HCT116 (cell line): ENCODE data around the gene IL1RAPL1. TPM values are rescaled to one million over a fixed set of nuclear protein-coding genes. Genes with fewer than 3 reads are reported as not detected.

ENCODE experiments used
- ATAC-seq: fragments of 200-7000 bp; cut with Tn5 transposase; 2 replicates; pipeline ENCODE4 v1.9.1; 2020; ENCODE audit warnings: mild to moderate bottlenecking, moderate library complexity
- BruUV-seq: library from RNA; stranded (reverse); fragments of 400-500 nt; replicated peaks from 2 replicates; lab custom pipeline; 2021; lab: Mats Ljungman, UMichigan
- CTCF ChIA-PET: fragments of 300-600 bp; sonication (Branson Sonifier 250); formaldehyde crosslinking; loops from one replicate; lab custom pipeline; 2021; ENCODE audit warnings: antibody characterized with exemption; lab: Charles Lee
- POLR2A ChIA-PET: fragments of 300-600, 350-600 bp; sonication (Branson Sonifier 250); formaldehyde crosslinking; loops from one replicate; lab custom pipeline; 2021; ENCODE audit warnings: antibody characterized with exemption; lab: Charles Lee
- RAD21 ChIA-PET, 2 experiments: fragments of 300-600 bp; sonication (Branson Sonifier 250); formaldehyde crosslinking; loops; one replicate each; lab custom pipeline; 2023; ENCODE audit warnings: low total read pairs in 2 of 2; ENCODE audit not compliant: uncharacterized antibody in 2 of 2, unreplicated experiment in 2 of 2, low non-redundant PET in 1 of 2; lab: Charles Lee
- DNase-seq: peaks from one replicate; pipeline ENCODE4 v3.0.0-alpha.2; 2010; ENCODE audit warnings: low read depth, low spot score
- H2AFZ ChIP-seq: fragments of 200-600 bp; shearing (Covaris generic), sonication (generic); 2 replicates; pipeline ENCODE4 v1.6.1; 2017; ENCODE audit warnings: low read depth, mixed run types, mixed read lengths, antibody characterized with exemption, low read length; ENCODE audit not compliant: poor library complexity, severe bottlenecking
- H3K27ac ChIP-seq: 2 replicates; pipeline ENCODE4 v1.5.1; 2012; ENCODE audit warnings: low read depth, low read length
- H3K27me3 ChIP-seq: fragments of 200-600 bp; sonication (generic); 2 replicates; pipeline ENCODE4 v1.6.1; 2016; ENCODE audit warnings: mixed run types, low read length, mixed read lengths; ENCODE audit not compliant: insufficient read depth
- H3K36me3 ChIP-seq, 2 experiments: fragments of 200-500 bp in 1 of 2; fragments of 200-600 bp in 1 of 2; sonication (Bioruptor generic) in 1 of 2; sonication (generic) in 1 of 2; 2 replicates each; pipeline versions ENCODE4 v1.5.1 to v1.6.1; 2014 to 2016; ENCODE audit warnings: low read length in 2 of 2, inconsistent platforms in 1 of 2, mixed read lengths in 1 of 2, mixed run types in 1 of 2; ENCODE audit not compliant: insufficient read depth in 2 of 2, control insufficient read depth in 1 of 2
- H3K4me1 ChIP-seq, 2 experiments: fragments of 200-600 bp in 1 of 2; sonication (generic) in 1 of 2; 2 replicates each; pipeline versions ENCODE4 v1.5.1 to v1.6.1; 2012 to 2017; ENCODE audit warnings: low read length in 2 of 2, inconsistent platforms in 1 of 2, mild to moderate bottlenecking in 1 of 2, mixed read lengths in 1 of 2, mixed run types in 1 of 2, moderate library complexity in 1 of 2; ENCODE audit not compliant: insufficient read depth in 2 of 2, control insufficient read depth in 1 of 2
- H3K4me2 ChIP-seq: fragments of 200-600 bp; sonication (generic); 2 replicates; pipeline ENCODE4 v1.6.1; 2017; ENCODE audit warnings: mixed run types, low read length, mixed read lengths
- H3K4me3 ChIP-seq, 2 experiments: fragments of 200-600 bp in 1 of 2; sonication (generic) in 1 of 2; replicated peaks in 1 of 2; 2 replicates each; pipeline ENCODE4 v1.5.1; 2011 to 2016; ENCODE audit warnings: low read length in 2 of 2, control low read depth in 1 of 2, low read depth in 1 of 2, mild to moderate bottlenecking in 1 of 2, mixed read lengths in 1 of 2, mixed run types in 1 of 2
- H3K79me2 ChIP-seq: fragments of 200-600 bp; sonication (generic); 2 replicates; pipeline ENCODE4 v1.6.1; 2017; ENCODE audit warnings: mild to moderate bottlenecking, mixed run types, low read length, moderate library complexity, mixed read lengths; ENCODE audit not compliant: insufficient read depth
- H3K9ac ChIP-seq: fragments of 200-600 bp; sonication (generic); 2 replicates; pipeline ENCODE4 v1.6.1; 2016; ENCODE audit warnings: low read length, mixed read lengths
- H3K9me2 ChIP-seq: fragments of 200-600 bp; sonication (generic), shearing (Covaris generic); 2 replicates; pipeline ENCODE4 v1.6.1; 2017; ENCODE audit warnings: mixed run types, mild to moderate bottlenecking, moderate library complexity; ENCODE audit not compliant: insufficient read depth
- H3K9me3 ChIP-seq, 2 experiments: fragments of 200-500 bp in 1 of 2; fragments of 200-600 bp in 1 of 2; sonication (Bioruptor generic) in 1 of 2; sonication (generic) in 1 of 2; 2 replicates each; pipeline ENCODE4 v1.6.1; 2014 to 2017; ENCODE audit warnings: low read length in 2 of 2, mixed read lengths in 2 of 2, inconsistent platforms in 1 of 2, low read depth in 1 of 2, mild to moderate bottlenecking in 1 of 2, mixed run types in 1 of 2, moderate library complexity in 1 of 2; ENCODE audit not compliant: control insufficient read depth in 1 of 2, insufficient read depth in 1 of 2
- H4K20me1 ChIP-seq: fragments of 200-600 bp; sonication (generic), shearing (Covaris generic); 2 replicates; pipeline ENCODE4 v1.6.1; 2017; ENCODE audit warnings: mixed run types, mild to moderate bottlenecking, moderate library complexity; ENCODE audit not compliant: insufficient read depth
- CBX3 ChIP-seq: IDR thresholded peaks from 2 replicates; pipeline ENCODE4 v1.6.1; 2012; ENCODE audit warnings: low read depth
- CEBPB ChIP-seq: IDR thresholded peaks from 2 replicates; pipeline ENCODE4 v1.6.1; 2012; ENCODE audit warnings: low read depth
- EGR1 ChIP-seq: IDR thresholded peaks from 2 replicates; pipeline ENCODE4 v1.6.1; 2012; ENCODE audit warnings: low read depth
- ELF1 ChIP-seq: IDR thresholded peaks from 2 replicates; pipeline ENCODE4 v1.6.1; 2012; ENCODE audit warnings: low read depth, borderline replicate concordance
- EZH2 ChIP-seq: fragments of 200-600 bp; sonication (generic); IDR thresholded peaks from 2 replicates; pipeline ENCODE4 v1.6.1; 2017; ENCODE audit warnings: antibody characterized with exemption, mixed run types
- EZH2phosphoT487 ChIP-seq: fragments of 200-600 bp; IDR thresholded peaks from 2 replicates; pipeline ENCODE4 v1.6.1; 2018; ENCODE audit warnings: antibody characterized with exemption, borderline replicate concordance
- FOSL1 ChIP-seq: IDR thresholded peaks from 2 replicates; pipeline ENCODE4 v1.6.1; 2012; ENCODE audit warnings: low read depth
- JUND ChIP-seq: IDR thresholded peaks from 2 replicates; pipeline ENCODE4 v1.6.1; 2012
- POLR2A ChIP-seq: IDR thresholded peaks from 2 replicates; pipeline ENCODE4 v1.7.0; 2011; ENCODE audit warnings: borderline replicate concordance; ENCODE audit not compliant: insufficient read depth, insufficient read length; ENCODE audit errors: extremely low read depth
- POLR2AphosphoS5 ChIP-seq: IDR thresholded peaks from 2 replicates; pipeline ENCODE4 v1.6.1; 2011; ENCODE audit warnings: mild to moderate bottlenecking, low read depth, low read length, moderate library complexity
- SRF ChIP-seq: IDR thresholded peaks from 2 replicates; pipeline ENCODE4 v1.6.1; 2012; ENCODE audit warnings: low read depth
- YY1 ChIP-seq: IDR thresholded peaks from 2 replicates; pipeline ENCODE4 v1.6.1; 2011; ENCODE audit warnings: low read length, low read depth, moderate library complexity, mild to moderate bottlenecking; ENCODE audit not compliant: insufficient replicate concordance; ENCODE audit errors: extremely low read depth
- ZNF274 ChIP-seq: fragments of 200-500 bp; sonication (Bioruptor generic); IDR thresholded peaks from 2 replicates; pipeline ENCODE4 v1.6.1; 2014; ENCODE audit warnings: mild to moderate bottlenecking, low read depth, low read length, inconsistent platforms
- intact Hi-C: fragments of 100-400 bp; cut with micrococcal nuclease; formaldehyde crosslinking; loops from 2 replicates; pipeline ENCODE4 v1.10.0; 2022
- total RNA-seq: library from RNA; stranded (reverse); gene quantifications from one replicate; pipeline ENCODE4 v1.2.1, GENCODE V29; 2021; ENCODE audit not compliant: unreplicated experiment
- TF ChIP-seq, protein P1 (sequence below): IDR thresholded peaks from 2 replicates; pipeline ENCODE4 v1.6.1; 2012
- TF ChIP-seq, protein P2 (sequence below), 3 experiments: fragments of 200-600 bp in 1 of 3; sonication (generic) in 1 of 3; IDR thresholded peaks in 2 of 3; conservative IDR thresholded peaks in 1 of 3; 2 replicates each; pipeline ENCODE4 v1.5.1; 2012 to 2017; ENCODE audit warnings: low read depth in 2 of 3, low read length in 2 of 3, antibody characterized with exemption in 1 of 3, borderline replicate concordance in 1 of 3, control low read depth in 1 of 3, mild to moderate bottlenecking in 1 of 3, mixed read lengths in 1 of 3, mixed run types in 1 of 3, moderate library complexity in 1 of 3; ENCODE audit not compliant: insufficient read depth in 1 of 3

IL1RAPL1 gene
- total RNA-seq, 1 experiment from 2014 or later, result 2.8 TPM

DNA sequence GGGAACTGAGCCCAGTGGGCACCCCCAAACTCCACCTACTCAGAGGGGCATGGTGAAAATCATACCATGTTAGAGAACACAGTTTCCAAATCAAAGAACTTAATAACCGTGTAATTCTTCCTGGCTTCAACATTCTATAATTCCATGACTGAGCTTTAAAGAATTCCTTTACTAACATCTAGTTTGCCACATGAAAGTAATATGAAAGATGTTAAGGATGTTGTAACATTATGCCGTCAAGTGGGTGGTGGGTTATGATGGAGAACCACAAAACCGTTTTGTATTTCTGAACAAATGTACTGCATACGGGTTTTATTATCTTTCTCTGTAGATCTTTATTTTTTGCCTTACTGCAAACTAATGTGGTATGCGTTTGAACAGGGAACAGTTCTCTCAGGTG, 1079.1 kb downstream of the IL1RAPL1 start:
- TF ChIP-seq ZNF274, result no peak
- TF ChIP-seq EZH2, result no peak
- TF ChIP-seq SRF, result no peak
- no peak for TF ChIP-seq JUND
- no peak for TF ChIP-seq CBX3
- no peak for TF ChIP-seq EZH2phosphoT487
- TF ChIP-seq POLR2AphosphoS5, result no peak
- TF ChIP-seq POLR2A, result no peak
- TF ChIP-seq, protein P1, sequence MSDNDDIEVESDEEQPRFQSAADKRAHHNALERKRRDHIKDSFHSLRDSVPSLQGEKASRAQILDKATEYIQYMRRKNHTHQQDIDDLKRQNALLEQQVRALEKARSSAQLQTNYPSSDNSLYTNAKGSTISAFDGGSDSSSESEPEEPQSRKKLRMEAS, result no peak
- H4K20me1 ChIP-seq, result no peaks in the 10 kb centered on the region
- no peak overlapping the region for H3K4me2 ChIP-seq
- no peak overlapping the region for H3K9ac ChIP-seq
- no peaks in the 10 kb centered on the region for H3K4me1 ChIP-seq
- H3K4me3 ChIP-seq, result no peak overlapping the region
- H2AFZ ChIP-seq, result no peak overlapping the region
- RAD21 ChIA-PET, result no interaction called here
- no peaks in the 10 kb centered on the region for H3K27me3 ChIP-seq
- no peak overlapping the region for H3K27ac ChIP-seq
- H3K9me2 ChIP-seq, result no peaks in the 10 kb centered on the region
- CTCF ChIA-PET, result no interaction called here
- no peaks in the 10 kb centered on the region for H3K9me3 ChIP-seq
- no peak for DNase-seq
- BruUV-seq, result no TSS peak
- POLR2A ChIA-PET, result no interaction called here
- intact Hi-C loops, result no loop called here
- H3K36me3 ChIP-seq, result no peaks in the 10 kb centered on the region
- no peaks in the 10 kb centered on the region for H3K79me2 ChIP-seq
- ATAC-seq, result no peak

GRCh38 chrX:29671421-29671820, 1084.2 kb downstream of the IL1RAPL1 start:
- no peaks in the 10 kb centered on the region for H4K20me1 ChIP-seq
- no peaks in the 10 kb centered on the region for H3K36me3 ChIP-seq
- ATAC-seq (no peak), DNase-seq (no peak)
- POLR2A ChIA-PET, result no interaction called here
- no peaks in the 10 kb centered on the region for H3K9me3 ChIP-seq
- BruUV-seq, result no TSS peak
- intact Hi-C loops, result no loop called here
- H3K79me2 ChIP-seq, result no peaks in the 10 kb centered on the region
- H3K4me2 ChIP-seq, result no peak overlapping the region
- no peak overlapping the region for H3K27ac ChIP-seq
- RAD21 ChIA-PET, result no interaction called here
- H2AFZ ChIP-seq, result no peak overlapping the region
- no peak overlapping the region for H3K9ac ChIP-seq
- TF ChIP-seq, protein P2, sequence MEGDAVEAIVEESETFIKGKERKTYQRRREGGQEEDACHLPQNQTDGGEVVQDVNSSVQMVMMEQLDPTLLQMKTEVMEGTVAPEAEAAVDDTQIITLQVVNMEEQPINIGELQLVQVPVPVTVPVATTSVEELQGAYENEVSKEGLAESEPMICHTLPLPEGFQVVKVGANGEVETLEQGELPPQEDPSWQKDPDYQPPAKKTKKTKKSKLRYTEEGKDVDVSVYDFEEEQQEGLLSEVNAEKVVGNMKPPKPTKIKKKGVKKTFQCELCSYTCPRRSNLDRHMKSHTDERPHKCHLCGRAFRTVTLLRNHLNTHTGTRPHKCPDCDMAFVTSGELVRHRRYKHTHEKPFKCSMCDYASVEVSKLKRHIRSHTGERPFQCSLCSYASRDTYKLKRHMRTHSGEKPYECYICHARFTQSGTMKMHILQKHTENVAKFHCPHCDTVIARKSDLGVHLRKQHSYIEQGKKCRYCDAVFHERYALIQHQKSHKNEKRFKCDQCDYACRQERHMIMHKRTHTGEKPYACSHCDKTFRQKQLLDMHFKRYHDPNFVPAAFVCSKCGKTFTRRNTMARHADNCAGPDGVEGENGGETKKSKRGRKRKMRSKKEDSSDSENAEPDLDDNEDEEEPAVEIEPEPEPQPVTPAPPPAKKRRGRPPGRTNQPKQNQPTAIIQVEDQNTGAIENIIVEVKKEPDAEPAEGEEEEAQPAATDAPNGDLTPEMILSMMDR (IDR thresholded peaks at IDR 0.05 in 2 of 3, conservative IDR thresholded peaks at IDR 0.05 in 1 of 3; ENCODE audit: borderline replicate concordance in 1 of 3, insufficient read depth in 1 of 3, low read depth in 2 of 3, low read length in 2 of 3), result no peak
- TF ChIP-seq YY1 (no peak), FOSL1 (no peak), ZNF274 (no peak), EZH2 (no peak), ELF1 (no peak), EGR1 (no peak), CEBPB (no peak), POLR2A (no peak)
- CTCF ChIA-PET, result no interaction called here
- no peaks in the 10 kb centered on the region for H3K27me3 ChIP-seq
- no peaks in the 10 kb centered on the region for H3K9me2 ChIP-seq
- H3K4me3 ChIP-seq, result no peak overlapping the region
- no peaks in the 10 kb centered on the region for H3K4me1 ChIP-seq
